GM12891 (cell line): ENCODE results near the gene ARHGAP26.

Experiments
- DNase-seq: peaks from one replicate; pipeline ENCODE4 v3.0.0; 2011; ENCODE audit warnings: low spot score; ENCODE audit not compliant: insufficient read length
- FAIRE-seq: peaks from 2 replicates; lab custom pipeline; 2011; peaks lifted over from hg19 to GRCh38; lab: Jason Lieb, UNC
- PAX5 ChIP-seq: IDR thresholded peaks from 2 replicates; pipeline ENCODE4 v1.6.1; 2011; ENCODE audit warnings: low read length, moderate library complexity, mild to moderate bottlenecking; ENCODE audit not compliant: insufficient read depth, severe bottlenecking
- POLR2A ChIP-seq: IDR thresholded peaks from 2 replicates; pipeline ENCODE4 v1.6.1; 2011; ENCODE audit warnings: low read depth, low read length, control low read depth
- POLR2AphosphoS5 ChIP-seq: IDR thresholded peaks from 2 replicates; pipeline ENCODE4 v1.6.1; 2011; ENCODE audit warnings: low read depth, low read length, control low read depth
- POU2F2 ChIP-seq: IDR thresholded peaks from 2 replicates; pipeline ENCODE4 v1.6.1; 2011; ENCODE audit warnings: low read depth, mild to moderate bottlenecking, control low read depth, low read length, moderate library complexity
- SPI1 ChIP-seq: IDR thresholded peaks from 2 replicates; pipeline ENCODE4 v1.6.1; 2011; ENCODE audit warnings: low read depth, low read length, control low read depth
- TAF1 ChIP-seq: IDR thresholded peaks from 2 replicates; pipeline ENCODE4 v1.6.1; 2011; ENCODE audit warnings: low read depth, low read length, control low read depth

ARHGAP26 gene

DNA sequence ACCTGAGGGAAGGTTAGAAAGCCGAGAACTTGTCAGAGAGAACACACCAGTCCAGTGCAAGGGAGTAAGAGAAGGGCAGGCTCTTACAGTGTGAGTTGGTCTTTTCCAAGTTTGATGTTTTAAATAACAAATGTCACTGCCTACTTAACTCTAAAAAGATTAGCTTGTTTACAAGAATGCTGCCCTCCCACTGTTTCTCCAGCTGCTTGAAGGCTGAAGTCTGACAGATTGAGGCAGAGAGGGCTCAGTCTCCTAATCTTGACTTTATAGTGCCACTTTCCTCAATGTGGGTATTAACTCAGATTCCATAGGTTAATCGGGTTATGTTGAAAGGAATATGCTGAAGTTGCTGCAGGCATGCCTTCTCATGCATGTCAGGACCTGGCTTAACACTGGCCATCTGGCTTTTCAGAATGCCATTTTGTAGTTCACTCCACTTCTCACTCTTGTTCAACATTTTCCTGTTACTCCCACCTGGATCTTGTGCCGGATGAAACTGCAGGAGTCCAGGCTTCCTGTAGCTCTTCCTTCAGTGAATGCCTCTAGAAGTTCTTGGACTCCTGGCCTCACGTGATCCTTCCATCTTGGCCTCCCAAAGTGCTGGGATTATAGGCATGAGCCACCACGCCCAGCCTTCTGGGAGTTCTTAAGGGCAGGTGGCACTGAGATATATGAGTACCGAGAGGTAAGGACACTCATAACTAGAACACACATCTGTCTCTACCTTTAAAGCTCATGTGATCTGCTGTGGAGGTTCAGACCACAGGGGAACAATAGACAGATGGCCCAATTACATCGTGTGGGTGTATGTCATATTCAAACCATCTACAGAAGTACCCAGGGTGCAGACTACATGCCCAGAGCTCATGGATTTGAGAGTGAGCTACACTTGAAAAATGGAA lies 249.7 kb downstream of the ARHGAP26 start:
- TF ChIP-seq POLR2AphosphoS5, result no peak; the same call in 1 of the 2 replicates
- TF ChIP-seq SPI1, result 0 out of 2 replicates have a peak, but pooled peaks have one; percentile 22
- peak; percentile 77 for TF ChIP-seq POU2F2
- no peak for TF ChIP-seq PAX5
- 0 out of 2 replicates have a peak, but pooled peaks have one; percentile 51 for TF ChIP-seq POLR2A
- peak; percentile 33; the same call in 1 of the 2 replicates for TF ChIP-seq TAF1
- DNase-seq (peak; percentile 32), FAIRE-seq (peak; percentile 98)

- FAIRE-seq (peak; percentile 83), DNase-seq (no peak)
- no peak for TF ChIP-seq POLR2AphosphoS5
- TF ChIP-seq SPI1, result peak; percentile 62; the same call in 1 of the 2 replicates
Observed at GRCh38 chr5:143021595-143021994, 251.4 kb downstream of the ARHGAP26 start.

DNA sequence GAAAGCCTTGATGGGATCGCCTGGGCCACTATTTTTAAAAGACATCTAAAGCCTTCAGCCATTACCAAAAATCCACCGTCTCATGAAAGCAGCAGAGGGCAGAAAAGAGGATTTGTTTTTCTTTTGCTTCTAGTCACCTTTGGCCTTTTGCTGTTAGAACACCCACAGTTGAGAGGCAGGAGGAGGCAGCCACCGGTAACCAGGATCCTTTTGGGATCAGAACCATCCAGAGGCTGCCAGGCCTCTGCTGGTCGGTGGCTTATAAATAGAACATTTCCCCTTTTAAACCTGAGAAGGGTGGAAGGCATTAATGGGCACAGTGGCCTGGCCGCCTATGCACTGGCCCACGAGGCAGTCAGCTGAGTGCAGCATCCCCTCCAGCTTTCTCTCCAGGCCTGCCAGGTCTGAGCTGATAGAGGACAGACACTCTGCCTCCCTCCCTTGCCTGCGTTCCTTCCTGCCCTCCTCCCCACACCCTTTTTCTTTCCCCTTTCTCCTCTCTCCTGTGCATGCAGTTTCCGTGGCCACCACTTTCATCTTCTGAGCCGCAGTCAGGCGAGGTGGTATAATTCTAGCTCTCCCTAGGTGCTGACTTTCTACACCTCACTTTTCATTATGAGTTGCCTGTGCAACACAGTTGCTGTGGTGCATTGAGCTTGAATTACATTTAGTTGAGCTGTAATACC lies 253.4 kb downstream of the ARHGAP26 start:
- TF ChIP-seq SPI1, result no peak
- TF ChIP-seq TAF1, result peak; percentile 40; the same call in 1 of the 2 replicates
- TF ChIP-seq POU2F2, result peak; percentile 70; the same call in 1 of the 2 replicates
- TF ChIP-seq POLR2AphosphoS5, result no peak; the same call in 1 of the 2 replicates
- no peak for TF ChIP-seq PAX5
- TF ChIP-seq POLR2A, result peak; percentile 41; the same call in 1 of the 2 replicates
- FAIRE-seq (peak; percentile 99), DNase-seq (no peak)

DNA sequence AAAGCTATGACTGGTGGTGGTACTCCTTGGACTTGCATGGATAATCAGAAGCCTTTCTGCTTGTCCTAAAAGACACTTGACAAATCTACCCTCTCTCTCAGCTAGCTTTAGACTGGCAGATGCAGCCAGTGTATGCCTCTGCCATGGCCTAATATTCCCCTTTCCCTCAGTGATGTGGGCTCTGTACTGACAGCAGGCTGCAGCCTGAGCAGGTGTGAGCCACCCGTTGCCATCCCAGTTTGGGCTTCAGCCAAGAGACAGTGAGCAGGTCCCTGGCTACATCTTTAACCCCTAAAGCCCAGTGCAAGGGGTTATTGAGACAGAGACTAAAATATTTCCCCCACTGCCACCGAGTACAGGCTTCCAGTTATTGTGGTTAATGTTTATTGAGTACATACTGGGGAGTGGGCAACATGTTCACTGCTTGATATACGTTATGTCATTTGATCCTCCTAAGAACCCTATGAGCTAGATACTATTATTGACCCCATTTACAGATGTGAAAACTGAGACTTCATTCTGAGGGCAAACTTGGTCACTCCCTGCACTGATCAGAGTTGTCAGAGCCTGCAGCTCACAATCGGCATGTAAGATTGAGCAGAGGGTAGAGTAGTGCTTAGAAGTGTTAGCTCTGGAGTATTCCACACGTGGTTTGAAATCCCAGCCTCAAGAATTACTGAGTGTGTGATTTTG lies 254.2 kb downstream of the ARHGAP26 start:
- TF ChIP-seq SPI1 (no peak), POLR2AphosphoS5 (no peak), POU2F2 (no peak), PAX5 (no peak), POLR2A (no peak), TAF1 (no peak)
- DNase-seq (no peak), FAIRE-seq (no peak)

DNA sequence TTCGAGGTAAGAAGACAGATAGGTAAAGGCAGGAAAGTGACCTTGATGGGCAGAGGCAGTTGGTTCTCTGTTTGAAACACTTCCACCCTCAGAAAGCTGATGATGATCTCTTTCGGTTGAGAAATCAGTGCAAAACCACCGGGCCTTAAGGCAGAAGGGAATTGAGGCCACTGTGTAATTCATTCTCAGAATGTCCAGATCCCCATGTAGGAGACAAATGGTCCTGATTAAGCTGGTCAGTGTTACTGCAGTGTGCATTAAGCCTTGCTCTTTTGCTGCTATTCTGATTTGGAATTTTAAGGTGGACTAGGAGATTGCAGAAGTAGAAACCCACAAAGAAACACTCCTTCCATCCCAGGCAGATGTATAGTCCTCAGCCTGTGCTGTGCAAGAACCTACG lies 255.2 kb downstream of the ARHGAP26 start:
- DNase-seq, result no peak
- TF ChIP-seq POU2F2 (0 out of 2 replicates have a peak, but pooled peaks have one; percentile 17), PAX5 (no peak), TAF1 (0 out of 2 replicates have a peak, but pooled peaks have one; percentile 42), SPI1 (peak; percentile 47; the same call in 1 of the 2 replicates)
- peak; percentile 90 for FAIRE-seq

GRCh38 chr5:143025971-143026370 lies 255.8 kb downstream of the ARHGAP26 start:
- no peak for DNase-seq
- FAIRE-seq, result no peak
- TF ChIP-seq POU2F2 (no peak), PAX5 (no peak), POLR2A (no peak)

GRCh38 chr5:143026380-143026779 lies 256.2 kb downstream of the ARHGAP26 start:
- peak; percentile 31 for FAIRE-seq

DNA sequence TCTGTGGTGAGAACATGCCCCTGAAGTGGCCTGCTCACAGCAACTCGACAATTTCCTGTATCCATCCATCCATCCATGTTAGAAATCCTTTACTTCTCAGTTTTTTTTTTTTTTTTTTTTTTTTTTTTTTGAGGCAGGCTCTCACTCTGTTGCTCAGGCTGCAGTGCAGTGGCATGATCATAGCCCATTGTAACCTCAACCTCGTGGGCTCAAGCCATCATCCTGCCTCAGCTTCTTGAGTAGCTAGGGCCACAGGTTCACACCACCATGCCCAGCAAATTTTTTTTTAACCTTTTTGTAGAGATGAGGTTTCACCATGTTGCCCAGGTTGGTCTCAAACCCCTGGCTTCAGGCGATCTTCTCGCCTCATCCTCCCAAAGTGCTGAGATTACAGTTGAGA lies 259.1 kb downstream of the ARHGAP26 start:
- FAIRE-seq (no peak), DNase-seq (no peak)
- TF ChIP-seq SPI1 (no peak), POLR2AphosphoS5 (no peak), PAX5 (no peak), POLR2A (no peak), TAF1 (no peak), POU2F2 (no peak)

More at GRCh38 chr5:143026380-143026779, 256.2 kb downstream of the ARHGAP26 start:
- no peak for DNase-seq
- TF ChIP-seq POLR2A (no peak), SPI1 (no peak), PAX5 (no peak), TAF1 (no peak), POU2F2 (no peak), POLR2AphosphoS5 (no peak)

DNA sequence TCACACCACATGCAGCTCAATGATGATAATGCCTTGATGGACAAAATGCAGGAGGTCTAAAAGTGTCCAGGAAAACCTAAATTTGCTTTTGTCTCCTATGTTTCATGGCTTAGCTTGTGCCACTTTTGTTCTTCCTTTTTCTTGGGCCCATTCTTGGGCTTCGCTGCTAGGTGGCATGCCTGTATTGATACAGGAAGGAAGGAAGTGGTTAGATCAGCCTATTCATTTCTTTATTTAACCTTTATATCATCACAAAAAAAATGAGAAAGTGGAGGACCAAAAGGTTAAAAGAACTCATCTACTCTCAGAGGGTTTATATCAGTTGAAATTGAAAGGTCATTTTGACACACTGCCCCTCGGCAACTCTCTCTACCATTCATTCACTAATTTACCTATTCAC lies 260.2 kb downstream of the ARHGAP26 start:
- TF ChIP-seq PAX5 (no peak), POLR2A (no peak), POLR2AphosphoS5 (no peak), POU2F2 (no peak), SPI1 (0 out of 2 replicates have a peak, but pooled peaks have one; percentile 7), TAF1 (no peak)
- FAIRE-seq (no peak), DNase-seq (no peak)
